ENCODE results near the gene SAXO1. TPM values are rescaled to one million over a fixed set of nuclear protein-coding genes. Genes with fewer than 3 reads are reported as not detected.

The SAXO1 gene
- total RNA-seq, 2 experiments from 2014 or later: not detected

GRCh38 chr9:18976221-18976708 is 56.7 kb downstream of the SAXO1 start:
- no peak for DNase-seq
- no peaks in the 10 kb centered on the region for H3K9me3 Mint-ChIP-seq
- no peaks in the 10 kb centered on the region for H3K4me1 Mint-ChIP-seq
- ChIA-PET CTCF (no interaction called here), POLR2A (no interaction called here)
- no peak overlapping the region for H3K27ac Mint-ChIP-seq
- H3K4me3 Mint-ChIP-seq: no peak overlapping the region
- H3K36me3 Mint-ChIP-seq (ENCODE audit: low read depth): no peaks in the 10 kb centered on the region
- H3K27me3 Mint-ChIP-seq: peaks cover 26% of the 10 kb centered on the region

GRCh38 chr9:18973348-18973747 is 59.7 kb downstream of the SAXO1 start:
- Mint-ChIP-seq H3K27ac (no peak overlapping the region), H3K4me1 (no peaks in the 10 kb centered on the region), H3K9me3 (no peaks in the 10 kb centered on the region), H3K4me3 (no peak overlapping the region), H3K36me3 (ENCODE audit: low read depth) (no peaks in the 10 kb centered on the region), H3K27me3 (peaks cover 31% of the 10 kb centered on the region)
- CTCF ChIA-PET: no interaction called here
- DNase-seq: no peak
- POLR2A ChIA-PET: no interaction called here

- Mint-ChIP-seq H3K9me3 (peaks cover 2% of the 10 kb centered on the region), H3K4me1 (no peaks in the 10 kb centered on the region), H3K27me3 (peaks cover 31% of the 10 kb centered on the region), H3K27ac (no peak overlapping the region), H3K36me3 (ENCODE audit: low read depth) (no peaks in the 10 kb centered on the region), H3K4me3 (no peak overlapping the region)
- no peak for DNase-seq
- ChIA-PET POLR2A (no interaction called here), CTCF (no interaction called here)
Measured at GRCh38 chr9:18972675-18973074, 60.3 kb downstream of the SAXO1 start.

- peaks cover 2% of the 10 kb centered on the region for H3K9me3 Mint-ChIP-seq
- ChIA-PET CTCF (no interaction called here), POLR2A (no interaction called here)
- no peak for DNase-seq
- peaks cover 31% of the 10 kb centered on the region for H3K27me3 Mint-ChIP-seq
- H3K36me3 Mint-ChIP-seq (ENCODE audit: low read depth): no peaks in the 10 kb centered on the region
- H3K4me1 Mint-ChIP-seq: no peaks in the 10 kb centered on the region
- no peak overlapping the region for H3K4me3 Mint-ChIP-seq
- no peak overlapping the region for H3K27ac Mint-ChIP-seq
Measured at GRCh38 chr9:18971909-18972308, 61.1 kb downstream of the SAXO1 start.

- H3K4me1 Mint-ChIP-seq: no peaks in the 10 kb centered on the region
- POLR2A ChIA-PET: no interaction called here
- H3K27ac Mint-ChIP-seq: no peak overlapping the region
- peaks cover 31% of the 10 kb centered on the region for H3K27me3 Mint-ChIP-seq
- DNase-seq: no peak
- H3K4me3 Mint-ChIP-seq: no peak overlapping the region
- H3K9me3 Mint-ChIP-seq: peaks cover 2% of the 10 kb centered on the region
- no peaks in the 10 kb centered on the region for H3K36me3 Mint-ChIP-seq (ENCODE audit: low read depth)
- CTCF ChIA-PET: no interaction called here
Measured at GRCh38 chr9:18971404-18971803, 61.6 kb downstream of the SAXO1 start.

GRCh38 chr9:18970393-18970792 is 62.6 kb downstream of the SAXO1 start:
- CTCF ChIA-PET: no interaction called here
- H3K27me3 Mint-ChIP-seq: peaks cover 33% of the 10 kb centered on the region
- no peak overlapping the region for H3K4me3 Mint-ChIP-seq
- peaks cover 4% of the 10 kb centered on the region for H3K9me3 Mint-ChIP-seq
- DNase-seq: no peak
- no peaks in the 10 kb centered on the region for H3K36me3 Mint-ChIP-seq (ENCODE audit: low read depth)
- no peaks in the 10 kb centered on the region for H3K4me1 Mint-ChIP-seq
- no peak overlapping the region for H3K27ac Mint-ChIP-seq
- POLR2A ChIA-PET: no interaction called here

GRCh38 chr9:18969128-18969527 is 63.9 kb downstream of the SAXO1 start:
- CTCF ChIA-PET: no interaction called here
- H3K9me3 Mint-ChIP-seq: peaks cover 4% of the 10 kb centered on the region
- H3K27me3 Mint-ChIP-seq: peaks cover 31% of the 10 kb centered on the region
- H3K27ac Mint-ChIP-seq: no peak overlapping the region
- POLR2A ChIA-PET: no interaction called here
- H3K4me1 Mint-ChIP-seq: no peaks in the 10 kb centered on the region
- no peak for DNase-seq
- H3K36me3 Mint-ChIP-seq (ENCODE audit: low read depth): no peaks in the 10 kb centered on the region
- no peak overlapping the region for H3K4me3 Mint-ChIP-seq

GRCh38 chr9:18955626-18956025 is 77.4 kb downstream of the SAXO1 start:
- H3K36me3 Mint-ChIP-seq (ENCODE audit: low read depth): no peaks in the 10 kb centered on the region
- no peak overlapping the region for H3K27ac Mint-ChIP-seq
- no peaks in the 10 kb centered on the region for H3K4me1 Mint-ChIP-seq
- no peak for DNase-seq
- no peaks in the 10 kb centered on the region for H3K9me3 Mint-ChIP-seq
- ChIA-PET POLR2A (no interaction called here), CTCF (no interaction called here)
- no peak overlapping the region for H3K4me3 Mint-ChIP-seq
- H3K27me3 Mint-ChIP-seq: peaks cover 10% of the 10 kb centered on the region

- ChIA-PET CTCF (no interaction called here), POLR2A (no interaction called here)
- H3K36me3 Mint-ChIP-seq (ENCODE audit: low read depth): no peaks in the 10 kb centered on the region
- H3K9me3 Mint-ChIP-seq: no peaks in the 10 kb centered on the region
- H3K4me1 Mint-ChIP-seq: no peaks in the 10 kb centered on the region
- H3K27me3 Mint-ChIP-seq: peaks cover 12% of the 10 kb centered on the region
- H3K27ac Mint-ChIP-seq: no peak overlapping the region
- no peak for DNase-seq
- H3K4me3 Mint-ChIP-seq: no peak overlapping the region
Measured at GRCh38 chr9:18951936-18952335, 81.1 kb downstream of the SAXO1 start.

GRCh38 chr9:18947892-18948339 is 85.1 kb downstream of the SAXO1 start:
- CTCF ChIA-PET: no interaction called here
- no peak for DNase-seq
- Mint-ChIP-seq H3K27me3 (peaks cover 8% of the 10 kb centered on the region), H3K4me3 (no peak overlapping the region), H3K9me3 (no peaks in the 10 kb centered on the region), H3K27ac (no peak overlapping the region), H3K36me3 (ENCODE audit: low read depth) (no peaks in the 10 kb centered on the region), H3K4me1 (no peaks in the 10 kb centered on the region)
- POLR2A ChIA-PET: no interaction called here

GRCh38 chr9:18942801-18943200 is 90.2 kb downstream of the SAXO1 start:
- no peaks in the 10 kb centered on the region for H3K4me1 Mint-ChIP-seq
- DNase-seq: no peak
- H3K27me3 Mint-ChIP-seq: peaks cover 4% of the 10 kb centered on the region
- ChIA-PET POLR2A (no interaction called here), CTCF (no interaction called here)
- no peaks in the 10 kb centered on the region for H3K9me3 Mint-ChIP-seq
- H3K36me3 Mint-ChIP-seq (ENCODE audit: low read depth): no peaks in the 10 kb centered on the region
- no peak overlapping the region for H3K4me3 Mint-ChIP-seq
- H3K27ac Mint-ChIP-seq: no peak overlapping the region

- ChIA-PET POLR2A (no interaction called here), CTCF (no interaction called here)
- no peak for DNase-seq
- Mint-ChIP-seq H3K4me3 (no peak overlapping the region), H3K4me1 (no peaks in the 10 kb centered on the region), H3K36me3 (ENCODE audit: low read depth) (no peaks in the 10 kb centered on the region), H3K27ac (no peak overlapping the region), H3K9me3 (no peaks in the 10 kb centered on the region), H3K27me3 (peaks cover 7% of the 10 kb centered on the region)
Measured at GRCh38 chr9:18941060-18941740, 91.8 kb downstream of the SAXO1 start.

GRCh38 chr9:18939943-18940342 is 93.1 kb downstream of the SAXO1 start:
- no peak for DNase-seq
- Mint-ChIP-seq H3K4me3 (no peak overlapping the region), H3K9me3 (no peaks in the 10 kb centered on the region), H3K4me1 (no peaks in the 10 kb centered on the region), H3K36me3 (ENCODE audit: low read depth) (no peaks in the 10 kb centered on the region), H3K27me3 (peaks cover 7% of the 10 kb centered on the region), H3K27ac (no peak overlapping the region)
- POLR2A ChIA-PET: no interaction called here
- CTCF ChIA-PET: no interaction called here

GRCh38 chr9:18936094-18936871 is 96.7 kb downstream of the SAXO1 start:
- CTCF ChIA-PET: no interaction called here
- POLR2A ChIA-PET: no interaction called here

More at GRCh38 chr9:18936094-18936871, 96.7 kb downstream of the SAXO1 start:
- H3K27ac Mint-ChIP-seq: no peak overlapping the region
- no peaks in the 10 kb centered on the region for H3K36me3 Mint-ChIP-seq (ENCODE audit: low read depth)
- peaks cover 8% of the 10 kb centered on the region for H3K27me3 Mint-ChIP-seq
- H3K4me1 Mint-ChIP-seq: no peaks in the 10 kb centered on the region
- H3K4me3 Mint-ChIP-seq: no peak overlapping the region
- DNase-seq: no peak
- no peaks in the 10 kb centered on the region for H3K9me3 Mint-ChIP-seq
